Prostate gland (tissue), 2 donors: ENCODE data around the gene HLA-DRB5.

Experiments used
- CTCF ChIP-seq, 4 experiments: fragments of 200-600 bp in 2 of 4; fragments of 450-650 bp in 2 of 4; sonication (generic) in 2 of 4; IDR thresholded peaks; 1 replicate in 3 of 4; 2 replicates in 1 of 4; pipeline ENCODE4 v1.5.1; 2016 to 2019; ENCODE audit warnings: antibody characterized with exemption in 4 of 4, mild to moderate bottlenecking in 2 of 4, moderate library complexity in 2 of 4
- POLR2A ChIP-seq: fragments of 450-650 bp; IDR thresholded peaks from one replicate; pipeline ENCODE4 v1.6.1; 2016; ENCODE audit warnings: antibody characterized with exemption, mild to moderate bottlenecking
- POLR2AphosphoS5 ChIP-seq: sonication (generic); formaldehyde crosslinking; IDR thresholded peaks from one replicate; pipeline ENCODE4 v1.6.1; 2017; ENCODE audit warnings: antibody characterized with exemption

- TF ChIP-seq POLR2A (no peak), CTCF (IDR thresholded peaks at IDR 0.05) (no peak), POLR2AphosphoS5 (no peak)
These were observed 40.3 kb upstream of the HLA-DRB5 start for GRCh38 chr6:32570363-32570905.
